ENCODE measurements around the gene TNFRSF17. TPM values are rescaled to one million over a fixed set of nuclear protein-coding genes. Genes with fewer than 3 reads are reported as not detected.

The TNFRSF17 gene
- total RNA-seq, 1 donor from 2014 or later: 0.41 TPM

DNA sequence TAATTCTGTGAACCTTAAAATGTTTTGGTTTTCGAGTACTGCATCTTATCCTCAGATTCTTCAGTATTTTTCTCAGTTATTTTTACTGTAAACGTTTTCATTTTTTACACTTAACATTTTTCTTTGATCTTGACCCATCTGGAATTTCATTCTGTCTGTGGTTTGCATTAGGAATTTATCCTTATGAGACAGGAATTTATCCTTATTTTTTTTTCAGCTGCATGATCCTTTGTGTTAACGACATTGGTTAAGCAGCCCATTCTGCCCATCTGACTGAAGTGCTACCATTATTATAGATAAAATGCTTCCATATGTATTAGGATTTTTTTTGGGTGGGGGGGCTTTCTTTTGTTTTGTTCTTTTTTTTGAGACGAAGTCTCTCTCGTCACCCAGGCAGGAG, 52.5 kb downstream of the TNFRSF17 start:
- H3K4me3 ChIP-seq: no peak overlapping the region
- H3K27ac ChIP-seq: no peak overlapping the region
- no peak for ATAC-seq
- TF ChIP-seq, protein P1, sequence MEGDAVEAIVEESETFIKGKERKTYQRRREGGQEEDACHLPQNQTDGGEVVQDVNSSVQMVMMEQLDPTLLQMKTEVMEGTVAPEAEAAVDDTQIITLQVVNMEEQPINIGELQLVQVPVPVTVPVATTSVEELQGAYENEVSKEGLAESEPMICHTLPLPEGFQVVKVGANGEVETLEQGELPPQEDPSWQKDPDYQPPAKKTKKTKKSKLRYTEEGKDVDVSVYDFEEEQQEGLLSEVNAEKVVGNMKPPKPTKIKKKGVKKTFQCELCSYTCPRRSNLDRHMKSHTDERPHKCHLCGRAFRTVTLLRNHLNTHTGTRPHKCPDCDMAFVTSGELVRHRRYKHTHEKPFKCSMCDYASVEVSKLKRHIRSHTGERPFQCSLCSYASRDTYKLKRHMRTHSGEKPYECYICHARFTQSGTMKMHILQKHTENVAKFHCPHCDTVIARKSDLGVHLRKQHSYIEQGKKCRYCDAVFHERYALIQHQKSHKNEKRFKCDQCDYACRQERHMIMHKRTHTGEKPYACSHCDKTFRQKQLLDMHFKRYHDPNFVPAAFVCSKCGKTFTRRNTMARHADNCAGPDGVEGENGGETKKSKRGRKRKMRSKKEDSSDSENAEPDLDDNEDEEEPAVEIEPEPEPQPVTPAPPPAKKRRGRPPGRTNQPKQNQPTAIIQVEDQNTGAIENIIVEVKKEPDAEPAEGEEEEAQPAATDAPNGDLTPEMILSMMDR (IDR thresholded peaks at IDR 0.05): no peak
- H3K36me3 ChIP-seq: no peaks in the 10 kb centered on the region
- DNase-seq: no peak
- H3K4me1 ChIP-seq: no peaks in the 10 kb centered on the region
- no peaks in the 10 kb centered on the region for H3K27me3 ChIP-seq
- intact Hi-C loops (cut with DNase I): no loop called here
- no peaks in the 10 kb centered on the region for H3K9me3 ChIP-seq

Other genes with a start within 250 kb of the TNFRSF17 start
- gene TXNDC11, start 222.4 kb upstream of the TNFRSF17 start, total RNA-seq: 99.2 TPM
- gene ZC3H7A, start 168.0 kb upstream of the TNFRSF17 start, total RNA-seq: 71.2 TPM
- 117 TPM for gene RSL1D1, start 113.7 kb upstream of the TNFRSF17 start, total RNA-seq
- 106 TPM for gene GSPT1, start 49.3 kb upstream of the TNFRSF17 start, total RNA-seq
- 6.3 TPM for gene NPIPB2, start 23.2 kb upstream of the TNFRSF17 start, total RNA-seq
- gene SNX29, start 11.5 kb downstream of the TNFRSF17 start, total RNA-seq: 50.7 TPM